HPDE6-E6E7 (cell line): ENCODE data around the gene WDTC1.

ENCODE experiments used
- DNase-seq: peaks from one replicate; pipeline ENCODE4 v3.0.0; 2011; ENCODE audit warnings: missing footprints; ENCODE audit errors: extremely low spot score

The WDTC1 gene

DNA sequence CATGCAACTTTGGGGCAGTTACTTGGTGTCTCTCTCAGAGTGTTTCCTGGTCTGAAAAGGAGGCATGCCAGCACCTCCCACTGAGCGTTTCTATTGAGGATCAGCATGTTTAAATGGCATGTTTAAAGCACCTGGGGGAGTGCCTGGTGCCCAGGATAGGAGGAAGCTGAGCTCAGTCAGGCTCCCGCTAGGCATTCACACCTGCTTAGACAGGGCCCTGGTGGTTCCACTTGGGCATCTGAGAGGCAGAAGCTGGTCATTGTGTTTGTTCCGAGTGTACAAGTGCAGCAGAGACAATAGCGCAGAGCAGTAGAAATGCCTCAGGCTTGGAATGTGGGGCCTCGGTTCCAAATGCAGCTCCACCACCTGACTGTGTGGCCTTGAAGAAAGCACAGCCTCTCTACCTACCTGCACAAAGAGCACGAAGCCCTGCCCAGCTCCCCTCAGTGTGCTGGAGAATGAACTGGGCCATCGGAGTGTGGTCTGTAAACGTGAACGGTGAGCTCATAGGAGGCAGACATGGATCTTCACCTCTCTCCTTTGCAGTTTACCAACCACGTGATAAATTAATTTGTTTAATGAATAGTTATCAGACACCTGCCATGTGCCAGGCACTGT is 67.3 kb downstream of the WDTC1 start:
- no peak for DNase-seq

DNA sequence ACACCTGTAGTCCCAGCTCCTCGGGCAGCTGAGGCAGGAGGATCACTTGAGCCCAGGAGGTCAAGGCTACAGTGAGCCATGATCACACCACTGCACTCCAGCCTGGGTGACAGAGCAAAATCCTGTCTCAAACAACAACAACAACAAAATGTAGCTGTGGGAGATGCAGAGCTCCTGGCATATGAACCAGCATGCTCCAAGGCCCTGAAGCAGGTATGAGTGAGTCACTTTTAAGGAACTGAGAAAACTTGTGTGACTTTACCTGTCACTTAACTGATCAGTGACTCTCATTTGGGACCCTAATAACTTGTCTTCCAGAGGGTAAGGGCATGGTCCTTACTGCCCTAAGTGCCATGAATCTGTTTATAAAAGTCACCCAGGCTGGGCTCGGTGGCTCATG is 68.2 kb downstream of the WDTC1 start:
- DNase-seq = no peak

DNA sequence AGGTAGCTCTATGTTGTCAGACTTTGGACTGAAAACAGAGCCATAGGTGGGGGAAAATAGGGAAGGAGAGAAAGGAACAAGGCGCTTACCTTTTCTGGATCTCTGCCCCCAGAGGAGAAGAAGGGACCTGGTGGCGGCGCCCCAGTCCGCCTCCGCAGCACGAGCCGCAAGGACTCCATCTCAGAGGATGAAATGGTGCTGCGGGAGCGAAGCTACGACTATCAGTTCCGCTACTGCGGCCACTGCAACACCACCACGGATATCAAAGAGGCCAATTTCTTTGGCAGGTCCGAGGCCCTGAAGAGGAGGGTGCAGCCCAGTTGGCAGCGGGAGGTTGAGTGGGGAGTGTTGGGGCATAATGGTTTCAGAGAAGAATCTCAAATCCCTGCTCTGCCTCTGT is 69.1 kb downstream of the WDTC1 start:
- DNase-seq = no peak

DNA sequence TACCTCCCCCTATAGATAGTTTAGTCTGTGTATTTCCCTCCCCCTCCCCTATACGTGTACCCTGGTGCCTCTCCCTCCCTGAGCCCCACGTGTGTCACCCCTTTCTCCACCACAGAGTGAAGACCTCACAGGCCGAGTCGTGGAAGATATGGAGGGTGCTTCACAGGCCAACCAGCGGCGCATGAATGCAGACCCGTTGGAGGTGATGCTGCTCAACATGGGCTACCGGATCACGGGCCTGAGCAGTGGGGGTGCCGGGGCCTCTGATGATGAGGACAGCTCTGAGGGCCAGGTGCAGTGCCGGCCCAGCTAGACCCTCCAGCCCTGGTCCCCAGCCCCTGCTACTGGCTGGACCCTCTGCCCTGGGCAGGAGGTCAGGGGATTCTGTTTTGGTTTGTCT is 71.6 kb downstream of the WDTC1 start:
- no peak for DNase-seq

DNA sequence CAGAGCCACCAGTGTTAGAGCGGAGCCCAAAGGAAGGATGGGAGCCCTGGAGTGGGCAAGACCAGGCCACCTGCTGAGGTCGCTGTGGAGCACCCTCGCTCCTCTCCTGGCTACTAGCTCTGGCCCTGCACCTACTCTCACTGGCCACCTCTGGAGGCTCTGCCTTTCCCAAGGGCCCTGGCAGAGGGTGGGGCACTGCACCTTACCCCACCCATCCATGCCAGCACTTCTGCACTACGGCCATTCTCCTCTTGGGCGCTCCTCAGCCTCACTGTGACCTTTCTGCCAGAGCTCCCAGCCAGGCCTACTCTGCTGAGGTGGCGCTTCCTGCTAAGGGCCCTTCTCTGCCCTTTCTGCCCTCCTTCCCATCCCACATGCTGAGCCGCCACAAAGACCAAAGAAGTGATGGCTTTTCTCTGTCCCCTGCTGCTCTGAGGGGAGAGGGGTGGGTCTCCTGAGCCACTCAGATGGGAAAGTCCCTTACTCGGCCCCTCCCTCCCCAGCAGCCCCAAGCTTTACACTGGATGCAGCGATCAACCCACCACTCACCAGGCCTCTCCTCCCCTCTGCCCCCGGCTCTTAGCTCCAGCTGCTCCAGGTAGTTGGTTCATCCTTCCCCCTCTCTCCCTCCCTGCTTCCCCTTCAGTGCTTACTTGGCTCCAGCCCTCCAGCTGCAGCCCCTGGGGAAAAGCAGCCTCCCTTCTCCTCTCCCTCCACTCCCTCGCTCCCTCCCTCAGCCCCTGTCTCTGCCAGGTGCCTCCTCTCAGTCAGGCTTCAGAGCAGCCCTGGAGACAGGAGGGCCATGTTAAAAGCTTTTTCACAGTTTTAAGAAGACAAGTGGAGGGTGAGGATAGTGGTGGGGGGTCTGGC is 72.7 kb downstream of the WDTC1 start:
- no peak for DNase-seq

DNA sequence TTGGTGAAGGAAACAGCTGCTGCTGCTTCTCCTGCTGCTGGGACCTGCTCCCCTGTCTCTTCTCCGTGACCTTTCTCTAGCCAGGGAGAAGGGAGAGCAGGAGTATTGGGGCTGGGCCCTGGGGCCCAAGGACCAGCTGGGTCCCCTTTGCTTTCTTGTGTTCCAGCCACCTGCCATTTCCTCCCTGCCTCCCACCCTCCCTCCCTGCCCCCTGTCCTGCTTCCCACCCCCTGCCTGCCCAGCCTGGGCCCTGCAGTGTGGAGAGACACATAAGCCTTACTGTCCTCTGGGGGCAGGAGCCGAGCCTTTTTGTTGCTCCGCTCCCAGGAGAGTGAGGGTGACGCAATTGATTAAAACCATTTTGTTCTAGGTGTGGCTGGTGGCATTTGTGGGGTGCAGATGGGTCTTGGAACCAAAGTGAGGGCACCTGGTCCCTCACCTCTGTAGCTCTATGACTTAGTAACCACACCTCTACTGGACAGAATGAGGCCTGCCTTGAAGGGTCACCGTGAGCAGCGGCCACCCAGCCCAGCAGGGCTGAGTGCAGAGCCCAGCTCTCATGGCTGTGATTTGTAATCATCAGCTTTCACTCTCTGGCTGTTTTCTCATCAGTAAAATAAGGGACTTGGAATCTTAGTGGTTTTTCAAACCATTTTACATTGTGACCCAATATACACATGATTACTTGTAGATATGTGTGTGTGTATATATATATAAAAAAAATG is 73.6 kb downstream of the WDTC1 start:
- no peak for DNase-seq

DNA sequence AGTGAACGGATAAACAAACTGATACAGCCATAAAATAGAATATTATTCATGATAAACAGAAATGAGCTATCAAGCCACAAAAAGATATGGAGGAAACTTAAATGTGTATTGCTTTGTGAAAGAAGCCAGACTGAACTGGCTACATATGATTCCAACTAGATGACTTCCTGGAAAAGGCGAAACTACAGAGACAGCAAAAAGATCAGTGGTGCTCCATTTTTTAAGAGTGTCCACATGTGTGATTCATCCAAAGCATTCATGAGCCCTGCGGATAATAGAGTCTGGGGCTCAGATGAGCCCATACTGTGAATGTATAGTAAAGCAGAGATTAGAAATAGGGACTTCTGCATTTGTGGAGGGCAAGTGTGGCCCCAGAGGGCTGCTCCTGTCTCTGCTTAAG is 79.7 kb downstream of the WDTC1 start:
- DNase-seq = no peak

DNA sequence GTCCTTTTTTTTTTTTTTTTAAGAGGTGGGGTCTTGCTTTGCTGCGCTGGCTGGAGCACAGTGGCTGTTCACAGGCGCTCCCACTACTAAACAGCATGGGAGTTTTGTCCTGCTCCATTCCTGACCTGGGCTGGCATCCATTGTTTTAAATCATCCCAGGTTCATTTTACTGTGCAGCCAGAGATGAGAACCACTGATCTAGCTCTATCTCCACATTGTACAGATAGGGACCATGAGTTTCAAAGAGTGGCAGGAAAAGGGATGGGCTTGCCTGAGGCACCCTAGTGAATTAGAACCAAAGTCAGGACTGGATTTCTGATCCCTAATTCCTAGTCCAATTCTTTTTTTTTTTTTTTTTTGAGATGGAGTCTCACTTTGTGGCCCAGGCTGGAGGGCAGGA is 80.3 kb downstream of the WDTC1 start:
- DNase-seq = no peak

DNA sequence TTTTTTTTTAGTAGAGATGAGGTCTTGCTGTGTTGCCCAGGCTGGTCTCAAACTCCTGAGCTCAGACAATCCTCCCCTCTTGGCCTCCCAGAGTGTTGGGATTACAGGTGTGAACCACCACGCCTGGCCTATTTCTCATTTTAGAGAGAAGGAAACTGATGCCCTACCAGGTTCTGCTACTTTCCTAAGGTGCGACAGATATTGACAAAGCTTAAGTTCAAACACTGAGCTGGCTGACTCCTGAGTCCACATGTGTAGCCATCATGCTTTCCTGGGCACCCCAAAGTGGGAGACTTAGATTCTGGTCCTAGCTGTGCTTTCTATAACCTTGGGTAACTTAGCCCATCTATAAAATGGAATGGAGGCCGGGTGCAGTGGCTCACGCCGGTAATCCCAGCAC is 82.4 kb downstream of the WDTC1 start:
- no peak for DNase-seq

DNA sequence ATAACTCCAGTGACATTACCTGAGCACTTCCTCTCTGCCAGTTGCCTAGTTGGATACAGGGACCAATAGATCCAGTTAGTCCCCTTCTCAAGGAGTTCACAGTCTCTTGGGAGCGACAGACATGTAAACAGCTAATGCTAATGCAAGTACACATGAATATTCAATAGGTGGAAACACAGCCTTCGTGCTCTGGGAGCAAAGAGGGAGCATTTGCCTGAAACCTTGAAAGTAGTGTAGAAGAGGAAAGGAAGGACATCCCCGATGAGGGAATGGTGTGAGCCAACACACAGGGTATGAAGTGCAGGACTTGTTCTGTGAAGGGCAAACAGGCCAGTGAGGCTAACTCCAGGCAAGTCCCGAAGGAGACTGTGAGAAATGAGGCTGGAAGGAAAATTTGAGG is 83.7 kb downstream of the WDTC1 start:
- no peak for DNase-seq

DNA sequence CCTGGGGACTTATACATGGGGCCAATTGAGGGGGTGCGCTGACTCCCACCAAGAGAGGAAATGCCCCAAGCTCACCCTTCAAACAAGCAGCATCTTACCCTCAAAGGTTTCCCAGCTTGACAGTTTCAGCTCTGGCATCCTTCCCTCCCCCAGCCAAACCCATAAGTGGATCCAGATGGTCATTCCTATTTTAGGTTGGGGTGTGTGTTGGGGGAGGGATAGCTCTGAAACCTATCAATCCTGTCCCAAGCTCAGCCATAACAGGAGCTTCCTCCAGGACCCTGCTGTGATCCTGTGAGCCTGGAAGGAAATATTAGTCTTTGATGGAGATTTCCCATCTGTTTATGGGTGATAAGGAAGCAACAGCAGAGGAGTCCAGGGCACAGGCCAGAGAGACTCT is 84.2 kb downstream of the WDTC1 start:
- no peak for DNase-seq

DNA sequence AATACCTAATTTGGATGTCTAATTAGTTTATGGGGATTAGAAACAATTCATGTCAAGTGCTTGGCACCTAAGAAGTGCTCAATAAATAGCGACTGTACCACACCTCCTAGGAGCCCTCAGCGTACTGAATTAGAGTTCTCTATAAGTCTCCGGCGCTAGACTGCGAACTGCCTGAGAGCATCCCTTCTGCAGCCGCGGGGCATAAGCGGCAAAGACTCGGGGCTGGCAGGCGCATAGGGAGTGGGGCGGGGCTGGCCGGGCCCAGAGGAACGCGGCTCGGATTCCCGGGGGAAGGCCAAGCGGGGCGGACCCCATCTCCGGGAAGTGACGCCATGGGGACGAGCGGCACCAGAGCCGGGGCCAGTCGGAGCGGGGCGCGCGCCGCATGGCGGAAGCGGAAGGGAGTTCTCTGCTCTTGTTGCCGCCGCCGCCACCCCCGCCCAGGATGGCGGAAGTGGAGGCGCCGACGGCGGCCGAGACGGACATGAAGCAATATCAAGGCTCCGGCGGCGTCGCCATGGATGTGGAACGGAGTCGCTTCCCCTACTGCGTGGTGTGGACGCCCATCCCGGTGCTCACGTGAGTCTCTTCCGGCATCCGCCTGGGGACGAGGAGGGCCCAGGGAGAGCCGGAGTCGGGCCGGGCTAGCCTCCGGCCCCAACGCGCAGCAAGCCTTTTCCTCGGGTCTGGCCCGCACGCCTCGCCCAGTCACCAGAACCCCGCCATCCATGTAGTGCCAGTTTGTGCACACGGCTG is 87.6 kb downstream of the WDTC1 start, which contains the start of gene TMEM222:
TMEM222 (plus strand) TSS at position 351 of the 756 bp plus-strand sequence; CDS start at position 386, 35 bp downstream.
- peak; percentile 98 for DNase-seq

DNA sequence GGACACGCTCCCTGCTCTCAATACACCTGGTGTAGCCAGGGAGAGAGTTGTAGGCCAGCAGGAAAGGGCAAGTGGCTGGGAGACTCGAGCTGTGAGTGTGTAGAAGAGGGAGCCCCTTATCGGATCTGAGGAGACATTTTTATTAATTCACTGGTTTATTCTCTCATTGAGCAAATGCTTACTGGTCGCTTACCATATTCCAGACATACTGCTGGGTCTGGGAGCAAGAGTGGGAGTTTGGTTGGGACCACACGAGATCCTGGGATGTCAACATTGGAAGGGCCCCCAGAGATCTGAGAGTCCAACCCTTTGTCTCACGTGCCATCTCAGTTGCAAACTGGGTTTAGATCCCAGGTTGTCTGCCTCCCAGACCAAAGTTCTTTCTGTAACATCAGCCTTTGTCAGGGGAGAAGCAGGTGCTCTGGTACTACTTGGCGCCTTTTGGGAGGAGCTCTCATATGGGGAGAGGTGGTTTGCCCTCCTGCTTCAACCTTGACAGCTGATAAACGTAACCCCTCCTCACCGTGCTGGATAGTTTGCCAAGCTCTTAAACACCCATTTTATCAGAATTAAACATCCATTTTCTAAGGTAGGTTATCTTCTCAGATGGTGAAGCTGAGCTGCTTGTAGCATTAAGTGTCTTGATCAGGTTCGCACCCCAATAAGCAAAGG is 88.3 kb downstream of the WDTC1 start:
- no peak for DNase-seq

DNA sequence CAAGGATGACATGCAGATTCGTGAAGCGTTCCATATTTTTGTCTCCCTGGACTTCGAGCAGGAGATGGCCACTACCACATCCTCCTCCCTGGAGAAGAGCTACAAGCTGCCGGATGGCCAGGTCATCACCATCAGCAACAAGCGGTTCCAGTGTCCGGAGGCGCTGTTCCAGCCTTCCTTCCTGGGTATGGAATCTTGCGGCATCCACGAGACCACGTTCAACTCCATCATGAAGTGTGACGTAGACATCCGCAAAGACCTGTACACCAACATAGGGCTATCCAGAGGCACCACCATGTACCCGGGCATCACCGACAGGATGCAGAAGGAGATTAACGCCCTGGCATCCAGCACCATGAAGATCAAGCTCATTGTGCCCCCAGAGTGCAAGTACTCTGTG is 90.9 kb downstream of the WDTC1 start:
- DNase-seq = no peak

DNA sequence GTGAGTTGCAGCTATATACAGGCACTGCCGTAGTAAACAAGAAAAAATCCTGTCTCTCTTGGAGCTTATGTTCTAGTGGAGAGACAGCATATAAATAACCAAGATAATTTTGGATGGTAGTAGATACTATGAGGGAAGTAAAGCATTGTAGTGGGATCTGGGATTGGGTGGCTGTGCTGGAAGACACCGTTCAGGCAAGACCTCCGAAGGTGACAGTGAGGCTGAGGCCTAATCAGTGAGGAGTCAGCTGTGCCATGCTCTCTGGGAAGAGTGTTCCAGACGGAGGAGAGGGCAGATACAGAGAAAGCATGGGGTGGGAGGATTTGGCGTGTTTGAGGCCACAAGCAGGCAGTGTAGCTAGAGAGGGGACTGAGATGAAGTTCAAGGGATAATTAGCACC is 93.5 kb downstream of the WDTC1 start:
- no peak for DNase-seq

DNA sequence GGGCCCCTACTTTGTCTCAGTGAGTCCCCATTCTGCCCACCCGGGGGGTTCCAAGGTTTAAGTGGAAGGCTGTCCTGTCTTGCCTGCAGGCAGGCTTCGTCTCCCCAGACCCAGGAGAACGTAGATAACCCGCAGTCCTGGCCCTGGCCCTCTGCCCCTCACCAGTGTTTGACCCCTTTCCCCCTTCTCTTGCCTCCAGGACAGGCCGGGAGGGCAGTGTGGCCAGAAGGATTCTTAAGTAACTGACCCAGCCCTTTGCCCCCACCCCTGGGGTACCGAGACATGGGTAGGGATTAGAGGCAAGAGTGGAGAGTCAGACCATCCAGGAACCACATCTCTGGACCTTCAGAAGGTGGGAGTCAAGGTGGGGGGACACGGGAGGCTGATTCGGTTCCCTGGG is 96.4 kb downstream of the WDTC1 start:
- no peak for DNase-seq

DNA sequence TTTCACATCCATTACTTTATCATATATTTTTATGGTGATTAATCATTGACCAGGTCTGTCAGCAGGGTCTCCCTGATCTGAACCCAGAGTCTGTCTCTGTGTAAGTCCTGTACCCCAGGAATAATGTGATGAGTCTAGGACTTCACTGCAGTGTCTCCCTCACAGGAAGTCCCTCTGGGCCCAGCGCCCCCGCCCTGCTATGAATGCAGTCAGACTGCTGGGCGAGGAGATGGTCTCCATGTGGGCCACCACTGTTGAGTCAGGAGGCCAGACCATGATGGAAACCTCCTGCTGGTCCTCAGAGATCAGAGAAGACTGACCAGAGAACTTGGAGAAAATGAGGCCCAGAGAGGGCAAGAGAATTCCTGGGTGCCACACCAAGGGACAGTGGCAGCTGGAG is 97.0 kb downstream of the WDTC1 start:
- DNase-seq = no peak

DNA sequence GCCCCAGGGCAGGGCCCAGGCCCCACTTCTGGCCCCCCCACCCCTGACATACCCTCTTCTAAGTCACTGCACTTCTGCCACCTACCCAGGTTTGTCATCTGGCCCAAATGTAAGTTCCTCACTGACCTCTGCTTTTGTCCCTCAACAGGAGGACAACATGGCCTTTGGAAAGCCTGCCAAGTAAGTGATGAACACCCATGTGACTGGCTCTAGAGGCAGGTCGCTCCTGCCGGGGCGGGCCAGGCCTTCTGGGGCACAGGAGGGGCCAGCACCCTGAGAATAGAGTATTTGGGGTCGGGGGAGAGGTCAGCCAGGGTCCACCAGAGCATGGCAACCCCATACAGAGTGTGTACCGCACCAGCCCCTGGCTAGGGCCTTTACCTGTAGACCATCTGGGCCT is 97.5 kb downstream of the WDTC1 start:
- no peak for DNase-seq

DNA sequence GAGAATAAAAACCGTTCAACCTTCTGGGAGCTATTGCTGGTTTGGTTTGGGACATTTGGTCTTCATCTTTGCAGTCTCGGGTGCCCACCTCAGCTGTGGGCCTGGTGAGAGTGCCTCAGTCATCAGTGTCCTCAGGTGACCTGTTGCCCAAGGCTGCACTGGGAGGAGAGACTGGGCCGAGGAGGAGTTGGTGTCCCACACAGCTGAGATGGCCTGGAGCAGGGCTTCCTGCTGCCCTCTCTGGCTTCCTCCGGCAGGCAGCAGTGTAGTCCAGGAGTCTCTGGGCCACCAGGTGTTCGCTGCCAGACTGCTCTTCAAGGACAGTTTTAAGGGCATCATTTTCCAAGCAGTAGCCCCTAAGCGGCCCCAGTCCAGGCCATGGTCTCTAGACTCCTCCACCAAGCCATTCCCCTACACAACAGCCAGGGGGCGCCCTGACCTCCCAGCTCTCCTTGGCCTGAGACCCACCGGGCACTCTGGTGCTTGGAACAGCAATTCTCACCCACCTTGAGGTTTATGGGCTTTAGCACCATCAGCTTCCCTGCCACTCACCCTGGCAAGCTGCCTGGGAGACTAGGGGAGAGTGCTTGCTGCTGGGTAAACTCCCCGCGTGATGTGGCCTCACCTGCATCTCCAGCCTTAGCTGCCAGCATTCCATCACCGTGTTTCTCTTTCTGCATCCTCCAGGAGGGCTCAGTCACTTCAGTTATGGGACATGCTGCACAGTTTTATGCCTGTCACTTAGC is 98.3 kb downstream of the WDTC1 start:
- DNase-seq = peak; percentile 38

DNA sequence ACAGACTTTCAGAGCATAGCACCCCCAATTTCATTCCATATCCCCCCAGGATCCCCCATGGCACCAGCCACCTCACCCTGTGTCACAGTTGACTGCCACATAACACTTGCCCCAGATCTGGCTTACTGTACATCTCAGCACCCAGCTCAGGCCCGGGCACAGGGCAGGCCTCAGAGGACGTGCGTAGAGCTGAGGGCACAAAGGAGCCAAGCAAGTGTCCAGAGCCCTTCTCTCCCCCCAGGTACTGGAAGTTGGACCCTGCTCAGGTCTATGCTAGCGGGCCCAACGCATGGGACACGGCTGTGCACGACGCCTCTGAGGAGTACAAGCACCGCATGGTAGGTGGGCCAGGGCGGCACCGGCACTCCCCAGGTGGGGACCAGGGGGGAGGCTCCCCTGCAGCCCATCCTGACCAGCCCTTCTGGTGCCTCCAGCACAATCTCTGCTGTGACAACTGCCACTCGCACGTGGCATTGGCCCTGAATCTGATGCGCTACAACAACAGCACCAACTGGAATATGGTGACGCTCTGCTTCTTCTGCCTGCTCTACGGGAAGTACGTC is 99.4 kb downstream of the WDTC1 start:
- DNase-seq = no peak
